SK-N-MC (cell line): ENCODE measurements around the gene F11R.

Experiments
- EZH2 ChIP-seq: fragments of 200-600 bp; sonication (generic); IDR thresholded peaks from one replicate; pipeline ENCODE4 v1.6.1; 2017; ENCODE audit warnings: antibody characterized with exemption
- FOXP2 ChIP-seq: optimal IDR thresholded peaks from 2 replicates; pipeline ENCODE3; 2011; ENCODE audit warnings: mild to moderate bottlenecking, moderate library complexity; ENCODE audit not compliant: insufficient read depth; ENCODE audit errors: extremely low read length, control extremely low read depth
- POLR2AphosphoS5 ChIP-seq: IDR thresholded peaks from 2 replicates; pipeline ENCODE4 v1.6.1; 2012; ENCODE audit warnings: mild to moderate bottlenecking, low read depth, low read length, borderline replicate concordance

- no peak for TF ChIP-seq POLR2AphosphoS5
- no peak for TF ChIP-seq FOXP2
- TF ChIP-seq EZH2, result no peak
These were observed 19.4 kb downstream of the F11R start for GRCh38 chr1:161001525-161001924.
